K562 (cell line): Measurements from ENCODE around the gene PCDHA11. TPM values are rescaled to one million over a fixed set of nuclear protein-coding genes. Genes with fewer than 3 reads are reported as not detected.

Experiments
- ATAC-seq: fragments of 200-7000 bp; cut with Tn5 transposase; 3 replicates; pipeline ENCODE4 v1.9.1; 2020; ENCODE audit warnings: moderate library complexity
- BruUV-seq: library from RNA; stranded (reverse); fragments of 400-500 nt; replicated peaks from 2 replicates; lab custom pipeline; 2021; lab: Mats Ljungman, UMichigan
- CTCF ChIA-PET: fragments of 300-600 bp; formaldehyde crosslinking; extraction: SDS; loops from one replicate; lab custom pipeline; 2021; ENCODE audit warnings: low intra/inter-chr PET ratio; lab: Yijun Ruan, JAX
- POLR2A ChIA-PET: fragments of 300-600, 350-650 bp; sonication (Branson Sonifier 250); formaldehyde crosslinking; extraction: SDS; loops from one replicate; lab custom pipeline; 2021; ENCODE audit warnings: antibody characterized with exemption, inconsistent platforms; lab: Yijun Ruan, JAX
- DNase-seq, 4 experiments: peaks; one replicate each; pipeline versions ENCODE4 v3.0.0 to v3.0.0-alpha.2; 2011 to 2018; ENCODE audit warnings: low spot score in 3 of 4, mixed read lengths in 3 of 4; ENCODE audit errors: extremely low read depth in 1 of 4
- FAIRE-seq: peaks from 2 replicates; lab custom pipeline; 2011; peaks lifted over from hg19 to GRCh38; lab: Jason Lieb, UNC
- H2AFZ ChIP-seq: 2 replicates; pipeline ENCODE4 v1.6.0; 2011; ENCODE audit warnings: low read depth, low read length, control low read depth, inconsistent platforms
- H3K27ac ChIP-seq: fragments of 200-600 bp; 3 replicates; pipeline ENCODE4 v1.8.0; 2011; ENCODE audit warnings: low read depth, mild to moderate bottlenecking, control low read depth, inconsistent platforms, low read length, moderate library complexity, mixed read lengths; ENCODE audit errors: extremely low read depth
- H3K27me3 ChIP-seq, 2 experiments: fragments of 300-600 bp in 1 of 2; 2 replicates in 1 of 2; 3 replicates in 1 of 2; pipeline versions ENCODE4 v1.6.0 to v1.8.0; 2011; ENCODE audit warnings: inconsistent platforms in 2 of 2, low read length in 2 of 2, mild to moderate bottlenecking in 1 of 2, mixed read lengths in 1 of 2, moderate library complexity in 1 of 2; ENCODE audit not compliant: control insufficient read depth in 2 of 2, insufficient read depth in 2 of 2
- H3K36me3 ChIP-seq: fragments of 300-600 bp; 3 replicates; pipeline ENCODE4 v1.8.0; 2011; ENCODE audit warnings: mild to moderate bottlenecking, low read length, inconsistent platforms; ENCODE audit not compliant: control insufficient read depth, insufficient read depth
- H3K4me1 ChIP-seq, 2 experiments: fragments of 200-600 bp in 1 of 2; replicated peaks in 1 of 2; 2 replicates in 1 of 2; 3 replicates in 1 of 2; pipeline versions ENCODE4 v1.5.1 to v1.8.0; 2011; ENCODE audit warnings: inconsistent platforms in 2 of 2, low read length in 2 of 2, mild to moderate bottlenecking in 1 of 2, mixed read lengths in 1 of 2, moderate library complexity in 1 of 2; ENCODE audit not compliant: control insufficient read depth in 2 of 2, insufficient read depth in 2 of 2
- H3K4me2 ChIP-seq: 2 replicates; pipeline ENCODE4 v1.6.1; 2011; ENCODE audit warnings: low read length, control low read depth, inconsistent platforms, mixed read lengths; ENCODE audit not compliant: insufficient read depth
- H3K4me3 ChIP-seq: fragments of 200-600 bp; sonication (generic), shearing (Covaris generic); 2 replicates; pipeline ENCODE4 v1.5.1; 2016; ENCODE audit warnings: control low read depth, inconsistent platforms
- H3K79me2 ChIP-seq: fragments of 200-600 bp; 3 replicates; pipeline ENCODE4 v1.8.0; 2011; ENCODE audit warnings: low read length, inconsistent platforms; ENCODE audit not compliant: control insufficient read depth, insufficient read depth
- H3K9ac ChIP-seq, 2 experiments: 2 replicates each; pipeline versions ENCODE4 v1.6.0 to v1.6.1; 2011; ENCODE audit warnings: low read depth in 2 of 2, low read length in 2 of 2, control low read depth in 1 of 2, inconsistent platforms in 1 of 2, mild to moderate bottlenecking in 1 of 2, mixed read lengths in 1 of 2; ENCODE audit not compliant: insufficient read depth in 1 of 2
- H3K9me1 ChIP-seq: one replicate; pipeline ENCODE4 v1.6.0; 2011; ENCODE audit warnings: inconsistent platforms, mild to moderate bottlenecking, low read length, moderate library complexity; ENCODE audit not compliant: control insufficient read depth, insufficient read depth
- H3K9me3 ChIP-seq: replicated peaks from 2 replicates; pipeline ENCODE4 v1.5.1; 2011; ENCODE audit warnings: low read depth, low read length, inconsistent platforms; ENCODE audit not compliant: control insufficient read depth, insufficient read depth
- H4K20me1 ChIP-seq: replicated peaks from 2 replicates; pipeline ENCODE4 v1.6.1; 2011; ENCODE audit warnings: low read length, inconsistent platforms, mixed read lengths; ENCODE audit not compliant: control insufficient read depth, insufficient read depth
- GABPB2 ChIP-seq: fragments of 250-450 bp; sonication (Bioruptor Pico); conservative IDR thresholded peaks from 2 replicates; pipeline ENCODE4 v1.5.1; 2021; ENCODE audit warnings: mild to moderate bottlenecking
- ILK ChIP-seq: fragments of 450-650 bp; IDR thresholded peaks from 2 replicates; pipeline ENCODE4 v1.6.1; 2016; ENCODE audit warnings: missing genetic modification characterization, low read depth, mild to moderate bottlenecking, missing compliant biosample characterization, moderate library complexity, borderline replicate concordance
- KAT2B ChIP-seq: IDR thresholded peaks from one replicate; pipeline ENCODE4 v1.6.1; 2012; ENCODE audit warnings: low read depth, mild to moderate bottlenecking, control low read depth, inconsistent platforms, low read length, moderate library complexity
- KAT8 ChIP-seq: fragments of 450-650 bp; IDR thresholded peaks from 2 replicates; pipeline ENCODE4 v1.6.1; 2016; ENCODE audit warnings: low read depth, mild to moderate bottlenecking
- PHF21A ChIP-seq: fragments of 450-650 bp; IDR thresholded peaks from 2 replicates; pipeline ENCODE4 v1.6.1; 2017; ENCODE audit warnings: low read depth, borderline replicate concordance
- SOX6 ChIP-seq: fragments of 450-650 bp; IDR thresholded peaks from 2 replicates; pipeline ENCODE4 v1.6.1; 2014; ENCODE audit warnings: mild to moderate bottlenecking
- TAF9B ChIP-seq: fragments of 450-650 bp; IDR thresholded peaks from 2 replicates; pipeline ENCODE4 v1.6.1; 2018; ENCODE audit warnings: mild to moderate bottlenecking; ENCODE audit not compliant: partially characterized antibody
- ZFP30 ChIP-seq: fragments of 250-450 bp; sonication (Bioruptor Pico); IDR thresholded peaks from 2 replicates; pipeline ENCODE4 v1.8.0; 2022; ENCODE audit warnings: moderate library complexity, mild to moderate bottlenecking, inconsistent platforms, borderline replicate concordance
- ZNF324 ChIP-seq: fragments of 250-450 bp; sonication (Bioruptor Pico); IDR thresholded peaks from 2 replicates; pipeline ENCODE4 v1.4.0; 2020; ENCODE audit warnings: mild to moderate bottlenecking
- ZNF408 ChIP-seq: fragments of 250-450 bp; sonication (Bioruptor Pico); IDR thresholded peaks from 2 replicates; pipeline ENCODE4 v1.4.0; 2020; ENCODE audit warnings: low read depth, mild to moderate bottlenecking, moderate library complexity
- ZNF668 ChIP-seq: fragments of 250-450 bp; sonication (Bioruptor Pico); IDR thresholded peaks from 2 replicates; pipeline ENCODE4 v1.8.0; 2022; ENCODE audit warnings: mild to moderate bottlenecking, inconsistent platforms
- ZNF764 ChIP-seq: fragments of 250-450 bp; sonication (Bioruptor Pico); IDR thresholded peaks from 2 replicates; pipeline ENCODE4 v1.4.0; 2020; ENCODE audit warnings: low read depth, mild to moderate bottlenecking, moderate library complexity
- WGBS: fragments of 100-300 bp; shearing (Covaris generic); methylation state at CpG from one replicate; pipeline ENCODE4 v1.1.6; 2016; ENCODE audit warnings: low coverage, mixed read lengths; ENCODE audit not compliant: insufficient coverage; ENCODE audit errors: missing lambda C conversion rate; 5-methylcytosine and 5-hydroxymethylcytosine counted together
- in situ Hi-C: fragments of 300-500 bp; cut with MboI; formaldehyde crosslinking; loops from 4 replicates; pipeline ENCODE4 v1.15.0; 2018; ENCODE audit warnings: inconsistent platforms, mixed read lengths
- intact Hi-C: fragments of 100-400 bp; cut with micrococcal nuclease; formaldehyde crosslinking; loops from 2 replicates; pipeline ENCODE4 v1.14.2; 2022
- polyA plus RNA-seq, 8 experiments: library from polyadenylated mRNA; depleted of rRNA in 4 of 8; stranded (reverse) in 5 of 8; unstranded in 3 of 8; fragments of >200 nt; fragmentation: Nextera tagmentation in 2 of 8; fragmentation: Illumina TruSeq in 1 of 8; extraction: Ambion mirVana in 2 of 8; extraction: Trizol in 1 of 8; gene quantifications; 2 replicates each; pipeline versions ENCODE4 v1.2.1 to v1.2.3, GENCODE V29; 2011 to 2014; ENCODE audit warnings: inconsistent platforms in 1 of 8, missing spikeins in 1 of 8
- total RNA-seq, 7 experiments: library from RNA; depleted of rRNA in 6 of 7; stranded (reverse); fragments of >200 nt in 6 of 7; fragmentation: Illumina TruSeq in 2 of 7; extraction: Trizol in 2 of 7; gene quantifications; 2 replicates each; pipeline versions ENCODE4 v1.2.1 to v1.2.3, GENCODE V29; 2011 to 2021; ENCODE audit warnings: low replicate concordance in 1 of 7
- TF ChIP-seq, protein P1 (sequence below): fragments of 200-800 bp; sonication (Bioruptor generic); IDR thresholded peaks from 2 replicates; pipeline ENCODE4 v1.6.1; 2016; ENCODE audit warnings: missing genetic modification characterization, missing compliant biosample characterization
- TF ChIP-seq, protein P2 (sequence below): fragments of 250-450 bp; sonication (Bioruptor Pico); IDR thresholded peaks from 2 replicates; pipeline ENCODE4 v1.4.0; 2020; ENCODE audit warnings: mild to moderate bottlenecking, moderate library complexity
- TF ChIP-seq, protein P3 (sequence below): IDR thresholded peaks from 2 replicates; pipeline ENCODE4 v1.6.1; 2011; ENCODE audit warnings: borderline replicate concordance, low read depth, mild to moderate bottlenecking, moderate library complexity, low read length; ENCODE audit not compliant: insufficient read depth, poor library complexity, severe bottlenecking

The PCDHA11 gene
- total and polyA plus RNA-seq, 9 of the 15 experiments (the other 6 are each of a cell fraction or from before 2014, with no cell fraction given), result not detected

DNA sequence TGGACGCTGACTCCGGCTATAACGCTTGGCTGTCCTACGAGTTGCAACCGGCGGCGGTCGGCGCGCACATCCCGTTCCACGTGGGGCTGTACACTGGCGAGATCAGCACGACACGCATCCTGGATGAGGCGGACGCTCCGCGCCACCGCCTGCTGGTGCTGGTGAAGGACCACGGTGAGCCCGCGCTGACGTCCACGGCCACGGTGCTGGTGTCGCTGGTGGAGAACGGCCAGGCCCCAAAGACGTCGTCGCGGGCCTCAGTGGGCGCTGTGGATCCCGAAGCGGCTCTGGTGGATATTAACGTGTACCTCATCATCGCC lies 8.5 kb downstream of the PCDHA11 start:
- no peaks in the 10 kb centered on the region; a peak in 1 of 5 replicates for H3K4me1 ChIP-seq
- in situ Hi-C loops, result no loop called here
- no peak overlapping the region for H2AFZ ChIP-seq
- no peak overlapping the region for H3K9ac ChIP-seq
- POLR2A ChIA-PET, result no interaction called here
- CTCF ChIA-PET, result no interaction called here
- FAIRE-seq (no peak), DNase-seq (no peak), ATAC-seq (no peak)
- no peaks in the 10 kb centered on the region for H3K36me3 ChIP-seq
- H3K27ac ChIP-seq, result no peak overlapping the region
- WGBS, result 32% methylated on average over 28 of the region's 37 CpGs
- no peak overlapping the region for H3K4me3 ChIP-seq
- no peak overlapping the region for H3K4me2 ChIP-seq
- intact Hi-C loops, result no loop called here
- no peaks in the 10 kb centered on the region for H4K20me1 ChIP-seq
- H3K9me1 ChIP-seq, result no peaks in the 10 kb centered on the region
- no peaks in the 10 kb centered on the region for H3K79me2 ChIP-seq
- H3K9me3 ChIP-seq, result no peaks in the 10 kb centered on the region; the same call in 1 of the 2 replicates
- BruUV-seq, result no TSS peak
- no peaks in the 10 kb centered on the region for H3K27me3 ChIP-seq
- TF ChIP-seq ZFP30 (no peak), TAF9B (no peak), ZNF764 (no peak), ZNF668 (CRISPR knock-in tag) (no peak), KAT2B (no peak), SOX6 (no peak), ILK (tag) (no peak), KAT8 (no peak), ZNF408 (CRISPR knock-in tag) (no peak), GABPB2 (CRISPR knock-in tag) (no peak), PHF21A (no peak), ZNF324 (CRISPR knock-in tag) (no peak)
- TF ChIP-seq, protein P1, sequence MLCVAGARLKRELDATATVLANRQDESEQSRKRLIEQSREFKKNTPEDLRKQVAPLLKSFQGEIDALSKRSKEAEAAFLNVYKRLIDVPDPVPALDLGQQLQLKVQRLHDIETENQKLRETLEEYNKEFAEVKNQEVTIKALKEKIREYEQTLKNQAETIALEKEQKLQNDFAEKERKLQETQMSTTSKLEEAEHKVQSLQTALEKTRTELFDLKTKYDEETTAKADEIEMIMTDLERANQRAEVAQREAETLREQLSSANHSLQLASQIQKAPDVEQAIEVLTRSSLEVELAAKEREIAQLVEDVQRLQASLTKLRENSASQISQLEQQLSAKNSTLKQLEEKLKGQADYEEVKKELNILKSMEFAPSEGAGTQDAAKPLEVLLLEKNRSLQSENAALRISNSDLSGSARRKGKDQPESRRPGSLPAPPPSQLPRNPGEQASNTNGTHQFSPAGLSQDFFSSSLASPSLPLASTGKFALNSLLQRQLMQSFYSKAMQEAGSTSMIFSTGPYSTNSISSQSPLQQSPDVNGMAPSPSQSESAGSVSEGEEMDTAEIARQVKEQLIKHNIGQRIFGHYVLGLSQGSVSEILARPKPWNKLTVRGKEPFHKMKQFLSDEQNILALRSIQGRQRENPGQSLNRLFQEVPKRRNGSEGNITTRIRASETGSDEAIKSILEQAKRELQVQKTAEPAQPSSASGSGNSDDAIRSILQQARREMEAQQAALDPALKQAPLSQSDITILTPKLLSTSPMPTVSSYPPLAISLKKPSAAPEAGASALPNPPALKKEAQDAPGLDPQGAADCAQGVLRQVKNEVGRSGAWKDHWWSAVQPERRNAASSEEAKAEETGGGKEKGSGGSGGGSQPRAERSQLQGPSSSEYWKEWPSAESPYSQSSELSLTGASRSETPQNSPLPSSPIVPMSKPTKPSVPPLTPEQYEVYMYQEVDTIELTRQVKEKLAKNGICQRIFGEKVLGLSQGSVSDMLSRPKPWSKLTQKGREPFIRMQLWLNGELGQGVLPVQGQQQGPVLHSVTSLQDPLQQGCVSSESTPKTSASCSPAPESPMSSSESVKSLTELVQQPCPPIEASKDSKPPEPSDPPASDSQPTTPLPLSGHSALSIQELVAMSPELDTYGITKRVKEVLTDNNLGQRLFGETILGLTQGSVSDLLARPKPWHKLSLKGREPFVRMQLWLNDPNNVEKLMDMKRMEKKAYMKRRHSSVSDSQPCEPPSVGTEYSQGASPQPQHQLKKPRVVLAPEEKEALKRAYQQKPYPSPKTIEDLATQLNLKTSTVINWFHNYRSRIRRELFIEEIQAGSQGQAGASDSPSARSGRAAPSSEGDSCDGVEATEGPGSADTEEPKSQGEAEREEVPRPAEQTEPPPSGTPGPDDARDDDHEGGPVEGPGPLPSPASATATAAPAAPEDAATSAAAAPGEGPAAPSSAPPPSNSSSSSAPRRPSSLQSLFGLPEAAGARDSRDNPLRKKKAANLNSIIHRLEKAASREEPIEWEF (CRISPR knock-in tag), result no peak
- TF ChIP-seq, protein P2, sequence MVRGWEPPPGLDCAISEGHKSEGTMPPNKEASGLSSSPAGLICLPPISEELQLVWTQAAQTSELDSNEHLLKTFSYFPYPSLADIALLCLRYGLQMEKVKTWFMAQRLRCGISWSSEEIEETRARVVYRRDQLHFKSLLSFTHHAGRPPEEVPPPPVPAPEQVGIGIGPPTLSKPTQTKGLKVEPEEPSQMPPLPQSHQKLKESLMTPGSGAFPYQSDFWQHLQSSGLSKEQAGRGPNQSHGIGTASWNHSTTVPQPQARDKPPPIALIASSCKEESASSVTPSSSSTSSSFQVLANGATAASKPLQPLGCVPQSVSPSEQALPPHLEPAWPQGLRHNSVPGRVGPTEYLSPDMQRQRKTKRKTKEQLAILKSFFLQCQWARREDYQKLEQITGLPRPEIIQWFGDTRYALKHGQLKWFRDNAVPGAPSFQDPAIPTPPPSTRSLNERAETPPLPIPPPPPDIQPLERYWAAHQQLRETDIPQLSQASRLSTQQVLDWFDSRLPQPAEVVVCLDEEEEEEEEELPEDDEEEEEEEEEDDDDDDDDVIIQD (CRISPR knock-in tag), result no peak
- TF ChIP-seq, protein P3, sequence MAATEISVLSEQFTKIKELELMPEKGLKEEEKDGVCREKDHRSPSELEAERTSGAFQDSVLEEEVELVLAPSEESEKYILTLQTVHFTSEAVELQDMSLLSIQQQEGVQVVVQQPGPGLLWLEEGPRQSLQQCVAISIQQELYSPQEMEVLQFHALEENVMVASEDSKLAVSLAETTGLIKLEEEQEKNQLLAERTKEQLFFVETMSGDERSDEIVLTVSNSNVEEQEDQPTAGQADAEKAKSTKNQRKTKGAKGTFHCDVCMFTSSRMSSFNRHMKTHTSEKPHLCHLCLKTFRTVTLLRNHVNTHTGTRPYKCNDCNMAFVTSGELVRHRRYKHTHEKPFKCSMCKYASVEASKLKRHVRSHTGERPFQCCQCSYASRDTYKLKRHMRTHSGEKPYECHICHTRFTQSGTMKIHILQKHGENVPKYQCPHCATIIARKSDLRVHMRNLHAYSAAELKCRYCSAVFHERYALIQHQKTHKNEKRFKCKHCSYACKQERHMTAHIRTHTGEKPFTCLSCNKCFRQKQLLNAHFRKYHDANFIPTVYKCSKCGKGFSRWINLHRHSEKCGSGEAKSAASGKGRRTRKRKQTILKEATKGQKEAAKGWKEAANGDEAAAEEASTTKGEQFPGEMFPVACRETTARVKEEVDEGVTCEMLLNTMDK, result no peak
